Neuronal stem cell (in vitro differentiated cells): ENCODE measurements around the gene UBE2C.
A peak's percentile ranks its signal among the peaks of the same experiment; 100 is the strongest.

Experiments used
- DNase-seq: peaks from one replicate; pipeline ENCODE4 v3.0.0-alpha.2; 2013; ENCODE audit warnings: low spot score
- H2AFZ ChIP-seq: one replicate; pipeline ENCODE4 v1.6.1; 2013; ENCODE audit warnings: mild to moderate bottlenecking, low read length, inconsistent platforms
- H2AK5ac ChIP-seq: 2 replicates; pipeline ENCODE4 v1.6.1; 2013; ENCODE audit warnings: low read depth, mild to moderate bottlenecking, inconsistent platforms, low read length, moderate library complexity, mixed read lengths
- H2BK120ac ChIP-seq: 2 replicates; pipeline ENCODE4 v1.6.1; 2013; ENCODE audit warnings: low read depth, mild to moderate bottlenecking, inconsistent platforms, low read length, moderate library complexity, mixed read lengths
- H2BK12ac ChIP-seq: one replicate; pipeline ENCODE4 v1.6.1; 2013; ENCODE audit warnings: low read length, inconsistent platforms
- H2BK15ac ChIP-seq: 2 replicates; pipeline ENCODE4 v1.6.1; 2013; ENCODE audit warnings: mild to moderate bottlenecking, low read length, inconsistent platforms, mixed read lengths
- H2BK5ac ChIP-seq: one replicate; pipeline ENCODE4 v1.6.1; 2013; ENCODE audit warnings: inconsistent platforms, mild to moderate bottlenecking, low read length, moderate library complexity
- H3K14ac ChIP-seq: one replicate; pipeline ENCODE4 v1.6.1; 2013; ENCODE audit warnings: low read length, inconsistent platforms
- H3K18ac ChIP-seq: 2 replicates; pipeline ENCODE4 v1.6.1; 2013; ENCODE audit warnings: low read length, inconsistent platforms
- H3K23ac ChIP-seq: 2 replicates; pipeline ENCODE4 v1.6.1; 2013; ENCODE audit warnings: low read depth, mild to moderate bottlenecking, mixed read lengths, low read length, inconsistent platforms; ENCODE audit not compliant: poor library complexity
- H3K27ac ChIP-seq: replicated peaks from 3 replicates; pipeline ENCODE4 v1.5.1; 2013; ENCODE audit warnings: low read length, inconsistent platforms
- H3K27me3 ChIP-seq, 3 experiments: 2 replicates each; pipeline ENCODE4 v1.6.1; 2013; ENCODE audit warnings: low read length in 3 of 3, mild to moderate bottlenecking in 2 of 3, inconsistent platforms in 1 of 3, low read depth in 1 of 3, mixed read lengths in 1 of 3, moderate library complexity in 1 of 3; ENCODE audit not compliant: control insufficient read depth in 3 of 3, insufficient read depth in 3 of 3
- H3K36me3 ChIP-seq, 2 donors: replicated peaks in 1 of 2; 2 replicates each; pipeline ENCODE4 v1.6.1; 2013; ENCODE audit warnings: low read length in 2 of 2; ENCODE audit not compliant: control insufficient read depth in 2 of 2, insufficient read depth in 2 of 2
- H3K4ac ChIP-seq: 2 replicates; pipeline ENCODE4 v1.6.1; 2013; ENCODE audit warnings: inconsistent platforms, mild to moderate bottlenecking, low read length, moderate library complexity
- H3K4me1 ChIP-seq, 2 donors: 1 replicate in 1 of 2; 2 replicates in 1 of 2; pipeline ENCODE4 v1.6.1; 2013; ENCODE audit warnings: low read length in 2 of 2, low read depth in 1 of 2; ENCODE audit not compliant: control insufficient read depth in 2 of 2, insufficient read depth in 1 of 2
- H3K4me2 ChIP-seq: one replicate; pipeline ENCODE4 v1.6.1; 2013; ENCODE audit warnings: mild to moderate bottlenecking, low read length, inconsistent platforms; ENCODE audit not compliant: insufficient read depth, poor library complexity, severe bottlenecking
- H3K4me3 ChIP-seq, 2 donors: 2 replicates each; pipeline ENCODE4 v1.5.1; 2013; ENCODE audit warnings: low read length in 2 of 2, mild to moderate bottlenecking in 2 of 2, inconsistent platforms in 1 of 2, moderate library complexity in 1 of 2
- H3K79me1 ChIP-seq: one replicate; pipeline ENCODE4 v1.6.1; 2013; ENCODE audit warnings: low read depth, mild to moderate bottlenecking, inconsistent platforms, low read length, moderate library complexity
- H3K9ac ChIP-seq: one replicate; pipeline ENCODE4 v1.6.1; 2013; ENCODE audit warnings: mild to moderate bottlenecking, low read depth, low read length, inconsistent platforms; ENCODE audit not compliant: poor library complexity
- H3K9me3 ChIP-seq, 2 donors: replicated peaks in 1 of 2; 2 replicates each; pipeline versions ENCODE3 to v1.6.1; 2013; ENCODE audit warnings: low read length in 2 of 2, mild to moderate bottlenecking in 2 of 2, inconsistent platforms in 1 of 2, low read depth in 1 of 2, mixed read lengths in 1 of 2, moderate library complexity in 1 of 2; ENCODE audit not compliant: control insufficient read depth in 2 of 2, insufficient read depth in 1 of 2
- H4K8ac ChIP-seq: one replicate; pipeline ENCODE4 v1.6.1; 2013; ENCODE audit warnings: low read depth, mild to moderate bottlenecking, inconsistent platforms, low read length, moderate library complexity
- H4K91ac ChIP-seq: one replicate; pipeline ENCODE4 v1.6.1; 2013; ENCODE audit warnings: low read length, low read depth, mild to moderate bottlenecking, inconsistent platforms; ENCODE audit not compliant: poor library complexity
- WGBS, 2 donors: extraction: QIAGEN DNeasy Blood & Tissue Kit; methylation state at CpG; one replicate each; pipeline ENCODE4 v1.1.7; 2013; ENCODE audit warnings: missing lambda C conversion rate in 2 of 2, mixed read lengths in 1 of 2; ENCODE audit not compliant: insufficient read length in 2 of 2, insufficient replicate concordance in 1 of 2; ENCODE audit errors: extremely low coverage in 2 of 2; 5-methylcytosine and 5-hydroxymethylcytosine counted together

UBE2C gene

DNA sequence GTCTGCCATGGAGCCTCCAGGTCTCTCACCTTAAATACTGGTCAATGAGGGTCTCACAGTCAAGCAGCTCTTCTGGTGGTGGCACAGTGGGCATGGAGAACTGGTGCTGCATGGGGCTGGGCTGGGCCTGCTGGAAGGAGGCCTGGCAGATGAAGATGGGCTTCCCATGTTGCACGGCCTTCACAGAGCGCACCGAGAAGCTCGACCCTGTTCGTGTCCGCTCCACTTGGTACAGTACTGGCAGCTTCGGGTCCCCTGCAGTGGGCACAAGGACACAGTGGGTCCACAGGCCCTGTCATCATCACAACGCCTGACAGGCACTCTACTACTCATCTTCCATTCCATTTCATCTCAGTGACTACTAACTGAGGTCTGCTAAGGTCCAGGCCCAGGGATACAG is 36.0 kb downstream of the UBE2C start:
- no peak overlapping the region for H2AFZ ChIP-seq
- H3K27ac ChIP-seq: no peak overlapping the region
- no peak overlapping the region for H4K8ac ChIP-seq
- H4K91ac ChIP-seq: no peak overlapping the region
- no peak overlapping the region for H3K4me2 ChIP-seq
- H3K14ac ChIP-seq: no peak overlapping the region
- no peak overlapping the region for H2AK5ac ChIP-seq
- DNase-seq: no peak
- no peak overlapping the region for H2BK15ac ChIP-seq
- peaks cover 10 to 53% of the 10 kb centered on the region in 2 donors for H3K36me3 ChIP-seq
- no peaks in the 10 kb centered on the region for H3K4me1 ChIP-seq
- no peak overlapping the region for H2BK12ac ChIP-seq
- H3K18ac ChIP-seq: no peak overlapping the region
- H3K9me3 ChIP-seq: no peaks in the 10 kb centered on the region
- peak overlapping the region in 1 of 2 donors; percentile 49 for H3K4me3 ChIP-seq
- no CpG with 5 or more reads among the region's 8 CpGs for WGBS, 2 donors
- H3K4ac ChIP-seq: no peak overlapping the region
- no peak overlapping the region for H2BK5ac ChIP-seq
- no peak overlapping the region for H2BK120ac ChIP-seq
- no peak overlapping the region for H3K23ac ChIP-seq
- H3K27me3 ChIP-seq: no peaks in the 10 kb centered on the region
- no peaks in the 10 kb centered on the region for H3K79me1 ChIP-seq
- no peak overlapping the region for H3K9ac ChIP-seq

DNA sequence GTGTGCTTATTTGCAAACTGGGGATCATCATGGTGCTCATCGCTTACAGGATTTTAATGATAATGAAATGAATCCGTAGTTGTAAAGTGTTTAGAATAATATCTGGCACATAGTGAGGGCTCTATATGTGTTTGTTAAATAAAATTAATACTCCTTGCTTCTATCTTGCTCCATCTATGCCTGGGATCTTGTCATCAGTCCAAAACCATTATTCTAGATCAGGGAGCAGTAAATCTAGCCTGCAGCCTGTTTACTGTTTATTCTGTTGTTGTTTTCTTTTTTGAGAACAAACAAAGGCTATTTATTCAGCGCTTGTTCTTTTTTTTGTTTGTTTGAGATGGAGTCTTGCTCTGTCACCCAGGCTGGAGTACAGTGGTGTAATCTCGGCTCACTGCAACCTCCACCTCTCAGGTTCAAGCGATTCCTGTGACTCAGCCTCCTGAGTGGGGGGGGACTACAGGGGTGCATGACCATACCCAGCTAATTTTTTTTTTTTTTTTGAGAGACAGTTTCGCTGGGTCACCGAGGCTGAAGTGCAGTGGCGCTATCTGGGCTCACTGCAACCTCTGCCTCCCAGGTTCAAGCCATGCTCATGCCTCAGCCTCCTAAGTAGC is 36.6 kb downstream of the UBE2C start:
- no peak overlapping the region for H3K23ac ChIP-seq
- no peak overlapping the region for H3K9ac ChIP-seq
- no peaks in the 10 kb centered on the region for H3K9me3 ChIP-seq
- no peak overlapping the region for H2BK120ac ChIP-seq
- no peaks in the 10 kb centered on the region for H3K27me3 ChIP-seq
- no peak overlapping the region for H3K27ac ChIP-seq
- H3K4ac ChIP-seq: no peak overlapping the region
- no peak overlapping the region for H3K14ac ChIP-seq
- no peak overlapping the region for H2BK5ac ChIP-seq
- no peak overlapping the region for H2AK5ac ChIP-seq
- no peak overlapping the region for H4K8ac ChIP-seq
- H3K79me1 ChIP-seq: no peaks in the 10 kb centered on the region
- H3K4me2 ChIP-seq: no peak overlapping the region
- no peak overlapping the region for H4K91ac ChIP-seq
- H2AFZ ChIP-seq: no peak overlapping the region
- DNase-seq: no peak
- H3K4me1 ChIP-seq: no peaks in the 10 kb centered on the region
- H2BK12ac ChIP-seq: no peak overlapping the region
- no CpG with 5 or more reads among the region's 8 CpGs for WGBS, 2 donors
- H3K4me3 ChIP-seq: no peak overlapping the region
- no peak overlapping the region for H2BK15ac ChIP-seq
- H3K36me3 ChIP-seq: peaks cover 5 to 49% of the 10 kb centered on the region in 2 donors
- H3K18ac ChIP-seq: no peak overlapping the region

DNA sequence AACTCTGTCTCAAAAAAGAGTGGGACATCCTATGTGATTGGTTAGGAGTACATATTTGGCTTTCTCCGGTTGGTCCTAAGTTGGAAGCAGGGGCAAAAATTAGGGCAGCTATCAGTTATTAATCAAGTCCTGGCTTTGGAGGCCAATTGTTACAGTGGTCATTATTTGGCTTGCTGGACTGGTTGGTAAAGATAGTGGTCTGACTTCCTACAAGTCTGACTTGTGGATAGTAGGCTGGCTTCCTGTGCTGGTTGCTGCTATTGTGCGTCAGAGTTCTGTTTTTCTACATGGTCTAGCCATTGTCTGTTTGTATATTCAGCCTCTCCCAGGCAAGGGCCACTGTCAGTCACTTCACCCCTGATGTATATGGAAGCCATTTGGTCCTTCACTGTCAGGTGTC is 37.8 kb downstream of the UBE2C start:
- Histone ChIP-seq H2AK5ac (no peak overlapping the region), H3K27ac (no peak overlapping the region), H3K36me3 (peaks cover 5 to 43% of the 10 kb centered on the region in 2 donors), H2BK15ac (no peak overlapping the region), H3K27me3 (no peaks in the 10 kb centered on the region), H3K4me3 (no peak overlapping the region), H3K79me1 (no peaks in the 10 kb centered on the region), H2BK5ac (no peak overlapping the region), H3K14ac (no peak overlapping the region), H2AFZ (no peak overlapping the region), H4K8ac (no peak overlapping the region), H3K18ac (no peak overlapping the region), H3K4ac (no peak overlapping the region), H3K9me3 (no peaks in the 10 kb centered on the region), H3K9ac (no peak overlapping the region), H3K4me1 (no peaks in the 10 kb centered on the region), H3K4me2 (no peak overlapping the region), H2BK120ac (no peak overlapping the region), H2BK12ac (no peak overlapping the region), H4K91ac (no peak overlapping the region), H3K23ac (no peak overlapping the region)
- DNase-seq: no peak
- no CpG with 5 or more reads among the region's 2 CpGs for WGBS, 2 donors

DNA sequence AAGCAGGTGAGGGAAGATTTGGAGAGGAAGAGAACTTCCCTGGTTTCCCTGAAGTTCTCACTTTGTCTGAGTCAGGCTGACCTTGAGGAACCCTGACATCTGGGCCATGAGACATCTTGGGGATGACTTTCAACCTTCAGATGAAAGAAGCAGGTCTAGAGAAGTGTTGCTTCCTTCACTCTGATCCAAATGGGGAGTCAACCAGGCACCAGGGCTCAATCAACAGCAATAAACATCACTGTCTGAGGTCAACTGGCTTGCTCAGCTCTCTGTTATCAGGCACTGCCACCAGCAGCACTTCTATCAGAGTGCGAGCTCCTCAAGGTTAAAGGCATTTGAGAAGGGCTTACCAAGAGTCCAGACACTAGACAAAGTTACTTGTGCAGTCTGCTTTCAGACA is 38.5 kb downstream of the UBE2C start:
- no peak overlapping the region for H4K91ac ChIP-seq
- no peak overlapping the region for H3K4me2 ChIP-seq
- no peak for DNase-seq
- H3K23ac ChIP-seq: no peak overlapping the region
- H3K27me3 ChIP-seq: no peaks in the 10 kb centered on the region
- H3K27ac ChIP-seq: no peak overlapping the region
- peaks cover 0 to 2% of the 10 kb centered on the region in 2 donors for H3K4me1 ChIP-seq
- no peak overlapping the region for H2AK5ac ChIP-seq
- no peak overlapping the region for H2BK15ac ChIP-seq
- H3K4ac ChIP-seq: no peak overlapping the region
- H4K8ac ChIP-seq: no peak overlapping the region
- no peak overlapping the region for H3K4me3 ChIP-seq
- H3K36me3 ChIP-seq: peaks cover 2 to 37% of the 10 kb centered on the region in 2 donors
- no peak overlapping the region for H2BK5ac ChIP-seq
- WGBS, 2 donors: no CpG with 5 or more reads among the region's 1 CpG
- H3K18ac ChIP-seq: no peak overlapping the region
- no peak overlapping the region for H2BK120ac ChIP-seq
- H3K9me3 ChIP-seq: no peaks in the 10 kb centered on the region
- no peak overlapping the region for H3K9ac ChIP-seq
- no peak overlapping the region for H2AFZ ChIP-seq
- H3K79me1 ChIP-seq: no peaks in the 10 kb centered on the region
- no peak overlapping the region for H3K14ac ChIP-seq
- no peak overlapping the region for H2BK12ac ChIP-seq
